Psoas muscle (tissue), 8 donors: ENCODE results near the gene SMCO2. TPM values are rescaled to one million over a fixed set of nuclear protein-coding genes. Genes with fewer than 3 reads are reported as not detected.

Experiments
- ATAC-seq, 4 donors: fragments of 200-7000 bp; cut with Tn5 transposase; one replicate each; pipeline ENCODE4 v1.9.1; 2020; ENCODE audit warnings: moderate library complexity in 3 of 4, mild to moderate bottlenecking in 2 of 4
- DNase-seq, 2 donors: peaks; one replicate each; pipeline ENCODE4 v3.0.0-alpha.2; 2020
- H3K27ac ChIP-seq: fragments of 200-600 bp; one replicate; pipeline ENCODE4 v1.8.0; 2022
- H3K27me3 ChIP-seq, 3 donors: fragments of 200-600 bp in 1 of 3; one replicate each; pipeline versions ENCODE4 v1.6.1 to v1.8.0; 2013 to 2022; ENCODE audit warnings: low read length in 2 of 3, mild to moderate bottlenecking in 2 of 3, moderate library complexity in 1 of 3; ENCODE audit not compliant: insufficient read depth in 3 of 3
- H3K36me3 ChIP-seq, 2 donors: fragments of 200-600 bp in 1 of 2; one replicate each; pipeline versions ENCODE4 v1.6.1 to v1.8.0; 2013 to 2022; ENCODE audit warnings: low read depth in 1 of 2, mild to moderate bottlenecking in 1 of 2, moderate library complexity in 1 of 2; ENCODE audit not compliant: insufficient read depth in 1 of 2
- H3K4me1 ChIP-seq: fragments of 200-600 bp; one replicate; pipeline ENCODE4 v1.8.0; 2022
- H3K4me3 ChIP-seq: fragments of 200-600 bp; one replicate; pipeline ENCODE4 v1.8.0; 2022; ENCODE audit warnings: mild to moderate bottlenecking
- H3K9me3 ChIP-seq: fragments of 200-600 bp; one replicate; pipeline ENCODE4 v1.8.0; 2022
- CTCF ChIP-seq: fragments of 200-600 bp; IDR thresholded peaks from one replicate; pipeline ENCODE4 v1.8.0; 2022; ENCODE audit warnings: antibody characterized with exemption
- WGBS, 3 donors: extraction: QIAGEN DNeasy Blood & Tissue Kit; methylation state at CpG; one replicate each; pipeline versions ENCODE4 v1.1.6 to v1.1.7; 2013; 5-methylcytosine and 5-hydroxymethylcytosine counted together
- intact Hi-C, 2 donors: fragments of 100-400 bp; cut with DNase I; formaldehyde crosslinking; loops; one replicate each; pipeline versions ENCODE4 v1.11.0 to v1.14.2; 2022
- polyA plus RNA-seq, 3 donors: library from polyadenylated mRNA; stranded (reverse); fragments of 200-250 nt; gene quantifications; one replicate each; pipeline ENCODE4 v1.2.3, GENCODE V29; 2013
- total RNA-seq, 4 donors: library from RNA; stranded (reverse); fragmentation: NEBNext Ultra II Directional in 2 of 4; extraction: Animal tissue kit (Norgen Biotek cat#: 25700) in 2 of 4; gene quantifications; one replicate each; pipeline versions ENCODE4 v1.2.1 to v1.2.4, GENCODE V29; 2021 to 2023
- donor health status: healthy with polysubstance abuse.
- donor health status: DM: no; HTN: no; CAD: no; lungs with moderate emphysema.
- donor health status: Bipolar disorder and iron deficiency.
- donor health status: healthy.
- donor health status: DM: yes; HTN: yes; CAD: no.
- donor health status: DM: no; HTN: no; CAD: no.
- donor health status: DM: no; HTN: no; CAD: no.
- donor health status: DM: yes; HTN: yes; CAD: no.

SMCO2 gene
- total and polyA plus RNA-seq, 7 donors, result not detected

DNA sequence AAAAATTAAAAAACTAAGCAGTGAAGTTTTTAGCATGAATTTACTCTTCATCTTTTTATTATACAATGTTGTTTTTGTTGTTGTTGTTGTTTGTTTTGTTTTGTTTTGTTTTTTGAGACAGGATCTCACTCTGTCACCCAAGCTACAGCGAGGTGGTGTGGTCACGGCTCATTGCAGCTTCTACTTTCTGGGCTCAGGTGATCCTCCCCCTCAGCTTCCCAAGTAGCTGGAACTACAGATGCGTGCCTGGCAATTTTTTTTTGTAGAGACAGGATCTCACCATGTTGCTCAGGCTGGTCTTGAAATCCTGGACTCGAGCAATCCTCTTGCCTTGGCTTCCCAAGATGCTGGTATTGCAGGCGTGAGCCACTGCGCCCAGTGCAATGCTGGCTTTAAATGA, 88.8 kb downstream of the SMCO2 start:
- ATAC-seq, result no peak
- DNase-seq, result no peak
- 95 to 98% (median 97%) methylated on average over 6 of the region's 6 CpGs for WGBS, 3 donors
- Histone ChIP-seq H3K27me3 (no peaks in the 10 kb centered on the region), H3K36me3 (no peaks in the 10 kb centered on the region), H3K27ac (no peak overlapping the region), H3K9me3 (no peaks in the 10 kb centered on the region), H3K4me1 (peaks cover 44% of the 10 kb centered on the region), H3K4me3 (no peak overlapping the region)
- TF ChIP-seq CTCF, result no peak
- intact Hi-C loops, result no loop called here

DNA sequence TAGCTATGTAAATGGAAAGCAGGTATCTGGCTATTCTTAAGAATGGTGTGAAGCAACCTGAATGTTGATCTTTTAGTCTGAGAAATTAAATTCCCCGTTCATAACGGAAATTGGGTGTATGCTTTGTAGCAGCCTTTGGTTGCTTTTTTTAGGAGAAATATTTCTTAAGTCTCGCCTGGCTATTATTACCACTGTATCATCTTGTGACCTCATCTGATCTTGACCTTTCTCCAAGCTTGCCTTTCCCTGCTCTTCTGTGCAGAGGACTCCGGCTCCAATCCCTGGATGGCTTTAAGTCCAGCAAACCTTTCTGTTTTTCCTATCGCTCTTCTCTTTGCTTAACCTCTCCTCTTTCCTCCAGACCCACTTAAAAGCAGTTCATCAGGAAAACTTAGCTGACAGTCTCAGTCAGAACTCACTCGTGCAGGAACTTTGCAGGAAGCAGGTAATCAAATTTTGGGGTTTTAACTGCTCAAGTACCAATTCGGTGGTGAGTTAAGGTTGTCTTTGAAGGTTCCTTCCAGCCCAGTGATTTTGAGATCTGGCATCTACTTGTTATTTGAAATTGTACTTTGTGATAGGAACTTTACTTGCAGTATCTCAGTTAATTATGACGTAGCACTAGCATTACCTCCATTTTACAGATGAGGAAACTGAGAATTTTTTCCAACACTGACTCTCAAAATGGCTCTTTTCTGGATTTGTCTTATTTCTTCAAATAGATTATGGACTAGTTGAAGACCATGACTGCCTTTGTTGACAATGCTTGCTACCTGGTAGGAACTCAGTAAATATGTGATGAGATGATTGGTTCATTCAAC, 91.5 kb downstream of the SMCO2 start:
- H3K36me3 ChIP-seq, result no peaks in the 10 kb centered on the region
- H3K27me3 ChIP-seq, result no peaks in the 10 kb centered on the region
- no peaks in the 10 kb centered on the region for H3K9me3 ChIP-seq
- peaks cover 59% of the 10 kb centered on the region for H3K4me1 ChIP-seq
- peak overlapping the region; percentile 11 for H3K27ac ChIP-seq
- intact Hi-C loops, result no loop called here
- H3K4me3 ChIP-seq, result no peak overlapping the region
- no peak for TF ChIP-seq CTCF
- DNase-seq, result no peak
- 25 to 39% (median 26%) methylated on average over 8 of the region's 8 CpGs for WGBS, 3 donors
- ATAC-seq, result peak; percentile 52 to 92 (median 73)

- H3K36me3 ChIP-seq, result no peaks in the 10 kb centered on the region
- no peak overlapping the region for H3K4me3 ChIP-seq
- DNase-seq, result no peak
- peak in 1 of 4 donors; percentile 55 for ATAC-seq
- 13 to 33% (median 16%) methylated on average over 4 of the region's 4 CpGs for WGBS, 3 donors
- TF ChIP-seq CTCF, result no peak
- intact Hi-C loops, result no loop called here
- H3K27ac ChIP-seq, result no peak overlapping the region
- no peaks in the 10 kb centered on the region for H3K27me3 ChIP-seq
- peaks cover 62% of the 10 kb centered on the region for H3K4me1 ChIP-seq
- no peaks in the 10 kb centered on the region for H3K9me3 ChIP-seq
These were observed 92.7 kb downstream of the SMCO2 start for GRCh38 chr12:27539191-27539631.

DNA sequence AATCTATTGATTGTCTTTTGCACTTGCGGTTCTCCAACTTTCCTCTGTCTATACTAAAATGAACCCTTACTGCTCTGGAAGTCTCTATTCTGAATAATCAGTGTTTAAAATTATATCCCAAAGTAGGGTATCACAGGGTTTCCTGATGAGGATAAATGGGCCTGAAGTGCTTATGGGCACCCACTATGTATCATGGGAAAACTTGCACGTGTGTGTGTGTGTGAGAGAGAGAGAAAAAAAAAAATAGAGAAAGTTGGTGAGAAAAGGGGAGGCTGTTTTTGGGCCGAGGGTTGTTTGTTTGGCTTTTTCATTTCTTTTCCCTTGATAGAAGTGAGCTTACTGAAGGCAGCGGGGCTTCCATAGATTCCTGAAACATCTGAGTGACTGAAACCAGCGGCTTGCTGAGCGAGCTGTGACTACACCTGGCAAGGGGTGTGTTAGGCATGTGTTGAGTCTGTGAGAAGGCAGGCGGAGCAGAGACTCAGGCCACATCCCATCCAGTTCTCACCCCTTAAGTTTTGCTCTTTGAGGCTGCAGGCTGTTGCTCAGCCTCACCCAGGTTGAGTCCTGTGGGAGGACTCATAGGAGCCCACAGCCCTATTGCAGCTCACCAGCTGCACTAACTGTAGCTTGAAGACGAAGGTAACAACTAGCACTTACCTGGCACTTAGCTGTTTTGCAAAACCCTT, 94.6 kb downstream of the SMCO2 start:
- no peaks in the 10 kb centered on the region for H3K9me3 ChIP-seq
- intact Hi-C loops, result no loop called here
- no peak for TF ChIP-seq CTCF
- H3K27me3 ChIP-seq, result no peaks in the 10 kb centered on the region
- H3K27ac ChIP-seq, result no peak overlapping the region
- ATAC-seq, result no peak
- H3K4me1 ChIP-seq, result peaks cover 69% of the 10 kb centered on the region
- WGBS, 3 donors, result 81 to 90% (median 84%) methylated on average over 8 of the region's 8 CpGs
- H3K4me3 ChIP-seq, result no peak overlapping the region
- no peaks in the 10 kb centered on the region for H3K36me3 ChIP-seq
- no peak for DNase-seq
